ENCODE results near the gene NXF1. TPM values are rescaled to one million over a fixed set of nuclear protein-coding genes. Genes with fewer than 3 reads are reported as not detected.

Gene NXF1
- total and polyA plus RNA-seq, 10 of the 15 experiments (the other 5 are each of a cell fraction or from before 2014, with no cell fraction given): 20.7 to 84.9 (median 40.6) TPM

DNA sequence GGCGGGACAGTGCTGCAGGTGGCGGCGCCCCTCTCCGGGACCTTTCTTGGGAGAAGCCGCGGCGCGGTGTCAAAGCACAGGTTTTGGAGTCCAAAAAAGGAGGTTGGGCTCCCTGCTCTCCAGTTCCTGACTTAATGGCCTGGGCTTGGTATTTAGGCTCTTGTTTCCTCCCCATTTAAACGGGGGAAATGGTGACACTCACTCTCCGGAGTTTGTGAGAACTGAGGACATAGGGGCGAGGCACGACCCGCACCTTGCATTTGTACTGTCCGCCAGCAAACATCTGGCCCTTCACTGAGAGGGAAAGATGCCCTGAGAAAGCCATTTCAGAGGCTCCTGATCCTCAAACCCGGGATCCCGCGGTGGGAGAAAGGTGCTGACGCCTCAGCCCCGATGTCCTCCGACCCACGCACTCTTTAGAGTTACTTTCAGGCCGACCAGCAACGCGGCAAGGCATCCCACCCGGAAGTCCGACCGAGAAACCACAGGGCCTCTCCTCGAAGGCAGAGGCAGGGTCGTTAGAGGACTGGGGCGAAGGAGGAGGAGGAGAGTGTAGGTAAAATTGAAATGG, 37.0 kb upstream of the NXF1 start:
- Histone ChIP-seq H3K4me3 (peak overlapping the region; percentile 68; the same call in 1 of the 2 replicates), H3K9me3 (replicated peaks; ENCODE audit: control insufficient read depth, insufficient read depth, low read length) (no peaks in the 10 kb centered on the region), H3K36me3 (ENCODE audit: control insufficient read depth in 2 of 2, insufficient read depth in 2 of 2, low read length in 1 of 2) (no peaks in the 10 kb centered on the region), H3K27me3 (replicated peaks in 1 of 2; ENCODE audit: control insufficient read depth in 2 of 2, insufficient read depth in 2 of 2, low read length in 1 of 2) (no peaks in the 10 kb centered on the region), H2AFZ (ENCODE audit: control insufficient read depth, low read depth, low read length) (peak overlapping the region; percentile 90), H3K79me2 (ENCODE audit: control insufficient read depth, insufficient read depth, low read length) (peaks cover 21% of the 10 kb centered on the region), H3K4me2 (ENCODE audit: control insufficient read depth, insufficient read depth) (peak overlapping the region; percentile 89), H4K20me1 (ENCODE audit: control insufficient read depth, insufficient read depth) (no peaks in the 10 kb centered on the region), H3K9ac (ENCODE audit: control insufficient read depth, insufficient read depth, low read length) (peak overlapping the region; percentile 99), H3K4me1 (ENCODE audit: control insufficient read depth, insufficient read depth, low read length) (peaks cover 7% of the 10 kb centered on the region), H3K27ac (ENCODE audit: control insufficient read depth, insufficient read depth) (peak overlapping the region; percentile 98)
- ChIA-PET RAD21 (ENCODE audit: unreplicated experiment) (interaction anchor here (1.0 to 2.3 kb wide), 4 partner anchors 13 to 287 kb away, joined by 3 to 31 read pairs (median 4); partner anchors contain the start of genes HNRNPUL2 and TUT1), SMC1A (ENCODE audit: uncharacterized antibody, unreplicated experiment) (interaction anchor here (0.8 to 3.0 kb wide), 4 partner anchors 12 to 54 kb away, joined by 3 to 14 read pairs (median 8); no protein-coding TSS in a partner anchor), CTCF (interaction anchor here (1.2 to 3.4 kb wide), 4 partner anchors 9 to 56 kb away, joined by 4 to 28 read pairs (median 10); partner anchors contain the start of gene TMEM179B), POLR2A (interaction anchor here (0.6 to 4.0 kb wide), 20 partner anchors 10 to 115 kb away, joined by 3 to 92 read pairs (median 6); partner anchors contain the start of genes HNRNPUL2, NXF1, SLC3A2 and STX5)
- intact Hi-C loops (cut with micrococcal nuclease; ENCODE audit: unreplicated experiment) (no loop called here), in situ Hi-C loops (cut with MboI) (no loop called here)
- WGBS (ENCODE audit: insufficient coverage, insufficient replicate concordance, low lambda C conversion rate, missing lambda C conversion rate): under 1% methylated on average over 30 of the region's 30 CpGs
- no peak for FAIRE-seq
- no peak for ATAC-seq
- BruUV-seq (replicated peaks): TSS peak; percentile 91
- no peak for DNase-seq (ENCODE audit: low read depth, low spot score)
- TF ChIP-seq IKZF2 (IDR thresholded peaks at IDR 0.05) (0 out of 4 replicates have a peak, but pooled peaks of 1 of the 2 experiments have one; percentile 7), NFYB (IDR thresholded peaks at IDR 0.05; ENCODE audit: insufficient read depth, low read depth, low read length) (no peak), CREB1 (IDR thresholded peaks at IDR 0.05; ENCODE audit: low read depth) (peak; percentile 32; the same call in 1 of the 2 replicates), MTA3 (IDR thresholded peaks at IDR 0.05; ENCODE audit: borderline replicate concordance, low read length) (no peak), ZNF274 (IDR thresholded peaks at IDR 0.05; ENCODE audit: insufficient read depth, insufficient read length) (no peak), CHD2 (IDR thresholded peaks at IDR 0.05; ENCODE audit: borderline replicate concordance, low read depth, low read length) (no peak), FOXM1 (IDR thresholded peaks at IDR 0.05; ENCODE audit: low read depth, low read length) (no peak), ZSCAN29 (IDR thresholded peaks at IDR 0.05) (no peak), DPF2 (IDR thresholded peaks at IDR 0.05) (no peak), CREM (IDR thresholded peaks at IDR 0.05; ENCODE audit: low read depth) (no peak), RUNX3 (IDR thresholded peaks at IDR 0.05; ENCODE audit: low read length) (peak; percentile 71), NBN (IDR thresholded peaks at IDR 0.05) (no peak), RFX5 (IDR thresholded peaks at IDR 0.05; ENCODE audit: low read depth, low read length) (no peak), NRF1 (conservative IDR thresholded peaks at IDR 0.05; ENCODE audit: low read depth, low read length) (no peak), POLR2A (IDR thresholded peaks at IDR 0.05; ENCODE audit: low read depth, low read length) (peak; percentile 68), ZNF622 (IDR thresholded peaks at IDR 0.05) (no peak)
- TF ChIP-seq, protein P1, sequence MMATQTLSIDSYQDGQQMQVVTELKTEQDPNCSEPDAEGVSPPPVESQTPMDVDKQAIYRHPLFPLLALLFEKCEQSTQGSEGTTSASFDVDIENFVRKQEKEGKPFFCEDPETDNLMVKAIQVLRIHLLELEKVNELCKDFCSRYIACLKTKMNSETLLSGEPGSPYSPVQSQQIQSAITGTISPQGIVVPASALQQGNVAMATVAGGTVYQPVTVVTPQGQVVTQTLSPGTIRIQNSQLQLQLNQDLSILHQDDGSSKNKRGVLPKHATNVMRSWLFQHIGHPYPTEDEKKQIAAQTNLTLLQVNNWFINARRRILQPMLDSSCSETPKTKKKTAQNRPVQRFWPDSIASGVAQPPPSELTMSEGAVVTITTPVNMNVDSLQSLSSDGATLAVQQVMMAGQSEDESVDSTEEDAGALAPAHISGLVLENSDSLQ (IDR thresholded peaks at IDR 0.05): no peak
- TF ChIP-seq, protein P2, sequence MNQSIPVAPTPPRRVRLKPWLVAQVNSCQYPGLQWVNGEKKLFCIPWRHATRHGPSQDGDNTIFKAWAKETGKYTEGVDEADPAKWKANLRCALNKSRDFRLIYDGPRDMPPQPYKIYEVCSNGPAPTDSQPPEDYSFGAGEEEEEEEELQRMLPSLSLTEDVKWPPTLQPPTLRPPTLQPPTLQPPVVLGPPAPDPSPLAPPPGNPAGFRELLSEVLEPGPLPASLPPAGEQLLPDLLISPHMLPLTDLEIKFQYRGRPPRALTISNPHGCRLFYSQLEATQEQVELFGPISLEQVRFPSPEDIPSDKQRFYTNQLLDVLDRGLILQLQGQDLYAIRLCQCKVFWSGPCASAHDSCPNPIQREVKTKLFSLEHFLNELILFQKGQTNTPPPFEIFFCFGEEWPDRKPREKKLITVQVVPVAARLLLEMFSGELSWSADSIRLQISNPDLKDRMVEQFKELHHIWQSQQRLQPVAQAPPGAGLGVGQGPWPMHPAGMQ (IDR thresholded peaks at IDR 0.05; ENCODE audit: borderline replicate concordance): no peak
- TF ChIP-seq, protein P3, sequence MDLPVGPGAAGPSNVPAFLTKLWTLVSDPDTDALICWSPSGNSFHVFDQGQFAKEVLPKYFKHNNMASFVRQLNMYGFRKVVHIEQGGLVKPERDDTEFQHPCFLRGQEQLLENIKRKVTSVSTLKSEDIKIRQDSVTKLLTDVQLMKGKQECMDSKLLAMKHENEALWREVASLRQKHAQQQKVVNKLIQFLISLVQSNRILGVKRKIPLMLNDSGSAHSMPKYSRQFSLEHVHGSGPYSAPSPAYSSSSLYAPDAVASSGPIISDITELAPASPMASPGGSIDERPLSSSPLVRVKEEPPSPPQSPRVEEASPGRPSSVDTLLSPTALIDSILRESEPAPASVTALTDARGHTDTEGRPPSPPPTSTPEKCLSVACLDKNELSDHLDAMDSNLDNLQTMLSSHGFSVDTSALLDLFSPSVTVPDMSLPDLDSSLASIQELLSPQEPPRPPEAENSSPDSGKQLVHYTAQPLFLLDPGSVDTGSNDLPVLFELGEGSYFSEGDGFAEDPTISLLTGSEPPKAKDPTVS (IDR thresholded peaks at IDR 0.05; ENCODE audit: low read depth, low read length): no peak
- TF ChIP-seq, protein P4, sequence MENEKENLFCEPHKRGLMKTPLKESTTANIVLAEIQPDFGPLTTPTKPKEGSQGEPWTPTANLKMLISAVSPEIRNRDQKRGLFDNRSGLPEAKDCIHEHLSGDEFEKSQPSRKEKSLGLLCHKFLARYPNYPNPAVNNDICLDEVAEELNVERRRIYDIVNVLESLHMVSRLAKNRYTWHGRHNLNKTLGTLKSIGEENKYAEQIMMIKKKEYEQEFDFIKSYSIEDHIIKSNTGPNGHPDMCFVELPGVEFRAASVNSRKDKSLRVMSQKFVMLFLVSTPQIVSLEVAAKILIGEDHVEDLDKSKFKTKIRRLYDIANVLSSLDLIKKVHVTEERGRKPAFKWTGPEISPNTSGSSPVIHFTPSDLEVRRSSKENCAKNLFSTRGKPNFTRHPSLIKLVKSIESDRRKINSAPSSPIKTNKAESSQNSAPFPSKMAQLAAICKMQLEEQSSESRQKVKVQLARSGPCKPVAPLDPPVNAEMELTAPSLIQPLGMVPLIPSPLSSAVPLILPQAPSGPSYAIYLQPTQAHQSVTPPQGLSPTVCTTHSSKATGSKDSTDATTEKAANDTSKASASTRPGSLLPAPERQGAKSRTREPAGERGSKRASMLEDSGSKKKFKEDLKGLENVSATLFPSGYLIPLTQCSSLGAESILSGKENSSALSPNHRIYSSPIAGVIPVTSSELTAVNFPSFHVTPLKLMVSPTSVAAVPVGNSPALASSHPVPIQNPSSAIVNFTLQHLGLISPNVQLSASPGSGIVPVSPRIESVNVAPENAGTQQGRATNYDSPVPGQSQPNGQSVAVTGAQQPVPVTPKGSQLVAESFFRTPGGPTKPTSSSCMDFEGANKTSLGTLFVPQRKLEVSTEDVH (IDR thresholded peaks at IDR 0.05; ENCODE audit: low read depth, partially characterized antibody): no peak
